Stimulated activated naive CD8-positive, alpha-beta T cell treated with anti-CD3 and anti-CD28 coated beads, Interleukin-15, Interleukin-2, amounts not matched to agents 100 ng/mL and 50 ng/mL, for 24 hours (primary cell): ENCODE results near the gene ANKMY1.

Experiments used
- H3K27ac Mint-ChIP-seq: one replicate; pipeline ENCODE4 v1.8.0; 2021; ENCODE audit warnings: mild to moderate bottlenecking, mixed read lengths
- H3K27me3 Mint-ChIP-seq: one replicate; pipeline ENCODE4 v1.8.0; 2021; ENCODE audit warnings: mixed read lengths
- H3K36me3 Mint-ChIP-seq: one replicate; pipeline ENCODE4 v1.8.0; 2021; ENCODE audit warnings: low read depth, mixed read lengths
- H3K4me1 Mint-ChIP-seq: one replicate; pipeline ENCODE4 v1.8.0; 2021; ENCODE audit warnings: low read depth, mixed read lengths
- H3K4me3 Mint-ChIP-seq: one replicate; pipeline ENCODE4 v1.8.0; 2021; ENCODE audit warnings: mild to moderate bottlenecking, mixed read lengths
- H3K9me3 Mint-ChIP-seq: one replicate; pipeline ENCODE4 v1.8.0; 2021; ENCODE audit warnings: mixed read lengths

Gene ANKMY1

GRCh38 chr2:240452462-240453256, 105.1 kb downstream of the ANKMY1 start:
- Mint-ChIP-seq H3K27me3 (peaks cover 47% of the 10 kb centered on the region), H3K36me3 (no peaks in the 10 kb centered on the region), H3K9me3 (no peaks in the 10 kb centered on the region), H3K4me1 (no peaks in the 10 kb centered on the region), H3K27ac (no peak overlapping the region), H3K4me3 (no peak overlapping the region)

- peak overlapping the region; percentile 39 for H3K4me3 Mint-ChIP-seq
- H3K27ac Mint-ChIP-seq, result no peak overlapping the region
- H3K27me3 Mint-ChIP-seq, result peaks cover 44% of the 10 kb centered on the region
- no peaks in the 10 kb centered on the region for H3K36me3 Mint-ChIP-seq
- no peaks in the 10 kb centered on the region for H3K9me3 Mint-ChIP-seq
- H3K4me1 Mint-ChIP-seq, result no peaks in the 10 kb centered on the region
Measured at GRCh38 chr2:240451791-240452461, 105.9 kb downstream of the ANKMY1 start.

GRCh38 chr2:240451108-240451611, 106.6 kb downstream of the ANKMY1 start:
- H3K4me3 Mint-ChIP-seq, result no peak overlapping the region
- no peak overlapping the region for H3K27ac Mint-ChIP-seq
- H3K36me3 Mint-ChIP-seq, result no peaks in the 10 kb centered on the region
- H3K27me3 Mint-ChIP-seq, result peaks cover 43% of the 10 kb centered on the region
- H3K4me1 Mint-ChIP-seq, result no peaks in the 10 kb centered on the region
- H3K9me3 Mint-ChIP-seq, result no peaks in the 10 kb centered on the region

- H3K36me3 Mint-ChIP-seq, result no peaks in the 10 kb centered on the region
- H3K4me1 Mint-ChIP-seq, result no peaks in the 10 kb centered on the region
- no peak overlapping the region for H3K27ac Mint-ChIP-seq
- H3K9me3 Mint-ChIP-seq, result no peaks in the 10 kb centered on the region
- H3K27me3 Mint-ChIP-seq, result peaks cover 43% of the 10 kb centered on the region
- no peak overlapping the region for H3K4me3 Mint-ChIP-seq
Measured at GRCh38 chr2:240450532-240451107, 107.2 kb downstream of the ANKMY1 start.

GRCh38 chr2:240449764-240450531, 107.8 kb downstream of the ANKMY1 start:
- Mint-ChIP-seq H3K4me3 (no peak overlapping the region), H3K27me3 (peaks cover 41% of the 10 kb centered on the region), H3K4me1 (no peaks in the 10 kb centered on the region), H3K27ac (no peak overlapping the region), H3K9me3 (no peaks in the 10 kb centered on the region), H3K36me3 (no peaks in the 10 kb centered on the region)

- Mint-ChIP-seq H3K9me3 (no peaks in the 10 kb centered on the region), H3K27me3 (peaks cover 30% of the 10 kb centered on the region), H3K4me1 (no peaks in the 10 kb centered on the region), H3K4me3 (no peak overlapping the region), H3K27ac (no peak overlapping the region), H3K36me3 (no peaks in the 10 kb centered on the region)
Measured at GRCh38 chr2:240448387-240449274, 109.2 kb downstream of the ANKMY1 start.

GRCh38 chr2:240447934-240448333, 109.9 kb downstream of the ANKMY1 start:
- Mint-ChIP-seq H3K4me1 (no peaks in the 10 kb centered on the region), H3K36me3 (no peaks in the 10 kb centered on the region), H3K4me3 (no peak overlapping the region), H3K27me3 (peaks cover 30% of the 10 kb centered on the region), H3K27ac (no peak overlapping the region), H3K9me3 (no peaks in the 10 kb centered on the region)

- Mint-ChIP-seq H3K27me3 (peaks cover 30% of the 10 kb centered on the region), H3K4me3 (no peak overlapping the region), H3K27ac (no peak overlapping the region), H3K36me3 (no peaks in the 10 kb centered on the region), H3K4me1 (no peaks in the 10 kb centered on the region), H3K9me3 (no peaks in the 10 kb centered on the region)
Measured at GRCh38 chr2:240447331-240447730, 110.5 kb downstream of the ANKMY1 start.

- no peak overlapping the region for H3K27ac Mint-ChIP-seq
- H3K4me3 Mint-ChIP-seq, result no peak overlapping the region
- no peaks in the 10 kb centered on the region for H3K9me3 Mint-ChIP-seq
- H3K36me3 Mint-ChIP-seq, result no peaks in the 10 kb centered on the region
- H3K4me1 Mint-ChIP-seq, result no peaks in the 10 kb centered on the region
- H3K27me3 Mint-ChIP-seq, result peaks cover 25% of the 10 kb centered on the region
Measured at GRCh38 chr2:240446664-240447175, 111.1 kb downstream of the ANKMY1 start.

GRCh38 chr2:240445961-240446663, 111.7 kb downstream of the ANKMY1 start:
- H3K27ac Mint-ChIP-seq, result no peak overlapping the region
- no peaks in the 10 kb centered on the region for H3K9me3 Mint-ChIP-seq
- H3K4me1 Mint-ChIP-seq, result no peaks in the 10 kb centered on the region
- H3K36me3 Mint-ChIP-seq, result no peaks in the 10 kb centered on the region
- H3K4me3 Mint-ChIP-seq, result no peak overlapping the region
- H3K27me3 Mint-ChIP-seq, result peaks cover 19% of the 10 kb centered on the region

GRCh38 chr2:240444464-240444863, 113.3 kb downstream of the ANKMY1 start:
- no peak overlapping the region for H3K27ac Mint-ChIP-seq
- peaks cover 4% of the 10 kb centered on the region for H3K27me3 Mint-ChIP-seq
- H3K36me3 Mint-ChIP-seq, result no peaks in the 10 kb centered on the region
- H3K9me3 Mint-ChIP-seq, result no peaks in the 10 kb centered on the region
- H3K4me3 Mint-ChIP-seq, result no peak overlapping the region
- H3K4me1 Mint-ChIP-seq, result no peaks in the 10 kb centered on the region

- Mint-ChIP-seq H3K36me3 (no peaks in the 10 kb centered on the region), H3K4me3 (no peak overlapping the region), H3K27ac (no peak overlapping the region), H3K27me3 (peaks cover 2% of the 10 kb centered on the region), H3K4me1 (no peaks in the 10 kb centered on the region), H3K9me3 (no peaks in the 10 kb centered on the region)
Measured at GRCh38 chr2:240443891-240444301, 113.9 kb downstream of the ANKMY1 start.

- H3K4me1 Mint-ChIP-seq, result no peaks in the 10 kb centered on the region
- H3K27ac Mint-ChIP-seq, result no peak overlapping the region
- no peaks in the 10 kb centered on the region for H3K36me3 Mint-ChIP-seq
- H3K27me3 Mint-ChIP-seq, result no peaks in the 10 kb centered on the region
- H3K4me3 Mint-ChIP-seq, result no peak overlapping the region
- no peaks in the 10 kb centered on the region for H3K9me3 Mint-ChIP-seq
Measured at GRCh38 chr2:240442891-240443715, 114.7 kb downstream of the ANKMY1 start.
